Glutamatergic neuron (in vitro differentiated cells): ENCODE results near the gene PALMD. TPM values are rescaled to one million over a fixed set of nuclear protein-coding genes. Genes with fewer than 3 reads are reported as not detected.

ENCODE experiments used
- DNase-seq: peaks from one replicate; pipeline ENCODE4 v3.0.0; 2022
- H3K27ac Mint-ChIP-seq: one replicate; pipeline ENCODE4 v1.8.0; 2020; ENCODE audit warnings: mild to moderate bottlenecking, mixed read lengths, inconsistent platforms; ENCODE audit not compliant: unreplicated experiment
- H3K27me3 Mint-ChIP-seq: one replicate; pipeline ENCODE4 v1.8.0; 2020; ENCODE audit warnings: mild to moderate bottlenecking, moderate library complexity, mixed read lengths, inconsistent platforms; ENCODE audit not compliant: unreplicated experiment
- H3K36me3 Mint-ChIP-seq: one replicate; pipeline ENCODE4 v1.8.0; 2020; ENCODE audit warnings: mild to moderate bottlenecking, mixed read lengths, inconsistent platforms; ENCODE audit not compliant: unreplicated experiment
- H3K4me1 Mint-ChIP-seq: one replicate; pipeline ENCODE4 v1.8.0; 2020; ENCODE audit warnings: mild to moderate bottlenecking, low read depth, mixed read lengths, inconsistent platforms; ENCODE audit not compliant: unreplicated experiment
- H3K4me3 Mint-ChIP-seq: one replicate; pipeline ENCODE4 v1.8.0; 2020; ENCODE audit warnings: mild to moderate bottlenecking, mixed read lengths, inconsistent platforms; ENCODE audit not compliant: unreplicated experiment
- H3K9me3 Mint-ChIP-seq: one replicate; pipeline ENCODE4 v1.8.0; 2020; ENCODE audit warnings: mild to moderate bottlenecking, moderate library complexity, mixed read lengths, inconsistent platforms; ENCODE audit not compliant: unreplicated experiment
- total RNA-seq: library from RNA; stranded (reverse); fragmentation: NEBNext Ultra II Directional; extraction: Animal tissue kit (Norgen Biotek cat#: 25700); gene quantifications from one replicate; pipeline ENCODE4 v1.2.1, GENCODE V29; 2021; ENCODE audit not compliant: unreplicated experiment
- TF ChIP-seq, protein P1 (sequence below): fragments of 200-600 bp; sonication (generic); IDR thresholded peaks from one replicate; pipeline ENCODE4 v1.5.0; 2021; ENCODE audit not compliant: partially characterized antibody, unreplicated experiment

PALMD gene
- total RNA-seq, 1 donor from 2014 or later: 5.1 TPM

DNA sequence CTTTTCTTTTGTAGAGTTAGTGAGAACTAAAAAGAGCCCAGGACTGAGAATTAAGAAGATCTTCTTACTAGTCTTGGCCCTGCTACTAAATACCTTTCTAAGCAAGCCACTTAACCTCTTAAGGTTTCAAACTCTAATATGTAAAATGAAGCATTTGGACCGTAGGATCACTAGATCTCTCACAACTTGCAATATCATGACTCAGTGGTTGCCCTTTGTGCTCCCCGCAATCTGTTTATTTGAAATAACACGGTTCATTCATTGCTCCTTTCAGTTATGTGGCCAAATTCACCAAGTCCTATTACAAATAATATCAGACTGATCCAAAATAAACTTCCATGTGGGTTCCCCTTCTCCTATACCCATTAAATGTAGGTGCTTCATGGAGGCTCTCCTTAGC is 10.8 kb downstream of the PALMD start:
- Mint-ChIP-seq H3K4me1 (no peaks in the 10 kb centered on the region), H3K4me3 (no peak overlapping the region), H3K27ac (no peak overlapping the region), H3K27me3 (no peaks in the 10 kb centered on the region), H3K9me3 (no peaks in the 10 kb centered on the region), H3K36me3 (no peaks in the 10 kb centered on the region)
- no peak for DNase-seq
- TF ChIP-seq, protein P1, sequence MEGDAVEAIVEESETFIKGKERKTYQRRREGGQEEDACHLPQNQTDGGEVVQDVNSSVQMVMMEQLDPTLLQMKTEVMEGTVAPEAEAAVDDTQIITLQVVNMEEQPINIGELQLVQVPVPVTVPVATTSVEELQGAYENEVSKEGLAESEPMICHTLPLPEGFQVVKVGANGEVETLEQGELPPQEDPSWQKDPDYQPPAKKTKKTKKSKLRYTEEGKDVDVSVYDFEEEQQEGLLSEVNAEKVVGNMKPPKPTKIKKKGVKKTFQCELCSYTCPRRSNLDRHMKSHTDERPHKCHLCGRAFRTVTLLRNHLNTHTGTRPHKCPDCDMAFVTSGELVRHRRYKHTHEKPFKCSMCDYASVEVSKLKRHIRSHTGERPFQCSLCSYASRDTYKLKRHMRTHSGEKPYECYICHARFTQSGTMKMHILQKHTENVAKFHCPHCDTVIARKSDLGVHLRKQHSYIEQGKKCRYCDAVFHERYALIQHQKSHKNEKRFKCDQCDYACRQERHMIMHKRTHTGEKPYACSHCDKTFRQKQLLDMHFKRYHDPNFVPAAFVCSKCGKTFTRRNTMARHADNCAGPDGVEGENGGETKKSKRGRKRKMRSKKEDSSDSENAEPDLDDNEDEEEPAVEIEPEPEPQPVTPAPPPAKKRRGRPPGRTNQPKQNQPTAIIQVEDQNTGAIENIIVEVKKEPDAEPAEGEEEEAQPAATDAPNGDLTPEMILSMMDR: no peak

DNA sequence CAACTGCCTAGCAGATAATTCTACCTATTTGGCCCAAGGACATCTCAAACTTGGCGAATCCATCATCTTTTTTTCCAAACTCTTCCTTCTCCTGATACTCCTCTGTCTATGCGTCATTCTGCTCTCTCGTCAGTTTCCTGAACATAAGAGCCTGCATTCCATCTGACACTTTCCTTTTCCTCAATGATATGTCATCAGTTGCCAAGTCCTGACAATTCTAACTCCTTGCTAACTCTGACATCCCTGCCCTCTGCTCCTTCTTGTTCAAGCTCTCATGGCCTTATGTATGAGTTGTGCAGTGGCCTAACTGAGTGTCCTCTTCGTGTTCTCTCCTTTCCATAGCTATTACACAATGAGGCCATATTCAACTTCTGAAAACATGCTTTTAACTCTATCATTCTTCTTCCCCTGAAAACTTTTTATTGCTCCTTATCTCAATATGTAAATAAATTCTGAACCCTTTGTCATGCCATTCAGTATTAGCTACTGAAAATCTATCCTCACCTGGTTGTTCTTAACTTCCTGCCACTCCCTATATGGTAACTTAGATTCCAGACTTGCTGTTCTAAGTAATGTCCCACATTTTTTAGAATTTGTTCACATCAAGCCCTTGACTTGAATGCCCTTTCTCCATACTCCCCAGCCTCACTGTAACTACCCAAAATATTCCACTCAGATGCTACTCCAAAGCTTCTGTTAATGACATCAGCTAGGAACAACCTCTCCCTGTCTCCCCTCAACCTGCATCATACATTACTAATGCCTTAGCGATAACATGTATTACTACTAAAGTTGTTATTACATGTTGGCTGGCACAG is 11.5 kb downstream of the PALMD start:
- TF ChIP-seq, protein P1: no peak
- no peak for DNase-seq
- H3K4me3 Mint-ChIP-seq: no peak overlapping the region
- H3K9me3 Mint-ChIP-seq: no peaks in the 10 kb centered on the region
- H3K36me3 Mint-ChIP-seq: no peaks in the 10 kb centered on the region
- no peaks in the 10 kb centered on the region for H3K27me3 Mint-ChIP-seq
- peaks cover 7% of the 10 kb centered on the region for H3K4me1 Mint-ChIP-seq
- no peak overlapping the region for H3K27ac Mint-ChIP-seq

DNA sequence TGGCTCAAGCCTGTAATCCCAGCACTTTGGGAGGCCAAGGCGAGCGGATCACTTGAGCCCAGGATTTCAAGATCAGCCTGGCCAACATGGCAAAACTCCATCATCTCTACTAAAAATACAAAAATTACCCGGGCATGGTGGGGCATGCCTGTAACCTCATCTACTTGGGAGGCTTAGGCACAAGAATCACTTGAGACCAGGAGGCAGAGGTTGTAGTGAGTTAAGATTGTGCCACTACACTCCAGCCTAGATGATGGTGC is 12.0 kb downstream of the PALMD start:
- no peaks in the 10 kb centered on the region for H3K9me3 Mint-ChIP-seq
- no peak for DNase-seq
- no peak overlapping the region for H3K4me3 Mint-ChIP-seq
- TF ChIP-seq, protein P1: no peak
- H3K36me3 Mint-ChIP-seq: no peaks in the 10 kb centered on the region
- H3K27me3 Mint-ChIP-seq: no peaks in the 10 kb centered on the region
- H3K27ac Mint-ChIP-seq: no peak overlapping the region
- peaks cover 12% of the 10 kb centered on the region for H3K4me1 Mint-ChIP-seq

DNA sequence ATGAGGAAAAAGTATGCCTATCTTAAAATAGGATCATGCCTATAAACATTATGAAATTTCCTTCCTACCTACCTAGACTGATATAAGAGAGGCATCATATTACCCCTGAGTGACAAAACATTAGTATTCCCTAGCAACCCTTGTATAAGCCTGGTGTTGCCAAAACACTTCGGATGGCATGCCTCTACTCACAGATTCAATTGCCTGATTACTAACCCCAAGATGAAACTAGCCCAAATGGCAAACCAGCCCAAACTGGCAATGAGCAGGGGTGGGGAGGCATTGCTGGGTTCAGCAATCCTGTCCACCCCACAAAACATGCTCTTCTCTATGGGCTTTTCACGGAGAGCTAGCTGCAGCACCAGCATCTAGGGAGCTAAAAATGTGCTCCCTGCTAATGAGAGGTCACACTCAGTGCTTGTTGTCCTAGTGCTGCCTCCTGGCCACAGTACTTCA is 13.9 kb downstream of the PALMD start:
- no peak overlapping the region for H3K27ac Mint-ChIP-seq
- peaks cover 17% of the 10 kb centered on the region for H3K4me1 Mint-ChIP-seq
- peaks cover 2% of the 10 kb centered on the region for H3K9me3 Mint-ChIP-seq
- no peaks in the 10 kb centered on the region for H3K36me3 Mint-ChIP-seq
- no peaks in the 10 kb centered on the region for H3K27me3 Mint-ChIP-seq
- no peak overlapping the region for H3K4me3 Mint-ChIP-seq
- no peak for DNase-seq
- TF ChIP-seq, protein P1: no peak

DNA sequence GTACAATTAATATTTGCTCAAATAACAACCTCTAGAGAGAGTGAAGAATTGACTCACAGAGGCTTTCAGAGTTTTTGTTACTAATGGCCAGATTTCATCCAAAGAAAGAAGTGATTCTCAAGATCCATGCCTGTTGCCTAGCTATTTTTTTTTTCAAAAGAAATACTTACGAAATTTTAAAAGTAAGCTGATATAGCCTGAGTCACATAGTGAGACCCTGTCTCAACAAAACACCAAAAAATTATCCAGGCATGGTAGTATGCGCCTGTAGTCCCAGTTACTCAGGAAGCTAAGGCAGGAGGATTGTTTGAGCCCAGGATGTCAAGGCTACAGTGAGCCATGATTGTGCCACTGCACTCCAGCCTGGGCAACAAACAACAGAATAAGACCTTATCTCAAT is 14.6 kb downstream of the PALMD start:
- H3K36me3 Mint-ChIP-seq: no peaks in the 10 kb centered on the region
- DNase-seq: no peak
- no peak overlapping the region for H3K27ac Mint-ChIP-seq
- H3K4me1 Mint-ChIP-seq: peaks cover 17% of the 10 kb centered on the region
- H3K9me3 Mint-ChIP-seq: peaks cover 2% of the 10 kb centered on the region
- no peaks in the 10 kb centered on the region for H3K27me3 Mint-ChIP-seq
- TF ChIP-seq, protein P1: no peak
- H3K4me3 Mint-ChIP-seq: no peak overlapping the region
